ENCODE results near the gene TRAPPC12.
A peak's percentile ranks its signal among the peaks of the same experiment; 100 is the strongest.
"Not testable (repeated sequence)": the region's sequence is repeated elsewhere in the genome, so short reads cannot be mapped to it uniquely, and the experiment has no call there.

The TRAPPC12 gene

GRCh38 chr2:3433339-3433699 lies 53.8 kb downstream of the TRAPPC12 start:
- DNase-seq (ENCODE audit: low spot score): no peak

DNA sequence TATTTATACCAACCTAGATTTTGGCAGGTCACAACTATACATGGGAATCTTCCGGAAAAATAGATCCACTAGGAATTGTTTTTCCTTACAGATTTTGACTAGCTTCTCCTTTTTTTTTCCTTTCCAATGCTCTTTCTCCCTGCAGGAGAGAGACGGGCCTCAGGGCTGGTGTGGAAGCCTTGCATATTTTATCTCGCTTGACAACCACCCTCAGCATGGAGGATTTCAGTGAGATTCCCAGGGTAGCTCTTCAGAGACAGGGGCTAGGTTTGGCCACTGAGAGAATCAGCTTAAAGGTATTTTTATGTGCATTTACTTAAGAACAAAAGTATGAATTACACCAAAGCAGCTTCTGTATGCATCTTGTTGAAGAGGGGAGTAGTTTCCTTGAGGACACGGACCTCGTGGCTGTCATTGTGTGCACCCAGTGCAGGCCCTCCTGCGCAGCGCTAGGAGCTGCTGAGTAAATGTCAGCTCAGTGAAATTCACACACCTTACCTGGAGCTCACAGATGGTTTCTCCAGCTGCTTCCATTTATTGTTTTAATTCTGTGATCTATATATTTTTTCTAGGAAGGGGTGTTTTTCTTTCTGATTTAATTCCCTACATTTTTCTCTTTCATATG lies 54.4 kb downstream of the TRAPPC12 start:
- DNase-seq (ENCODE audit: low spot score): no peak

GRCh38 chr2:3434654-3435053 lies 55.2 kb downstream of the TRAPPC12 start:
- no peak for DNase-seq (ENCODE audit: low spot score)

DNA sequence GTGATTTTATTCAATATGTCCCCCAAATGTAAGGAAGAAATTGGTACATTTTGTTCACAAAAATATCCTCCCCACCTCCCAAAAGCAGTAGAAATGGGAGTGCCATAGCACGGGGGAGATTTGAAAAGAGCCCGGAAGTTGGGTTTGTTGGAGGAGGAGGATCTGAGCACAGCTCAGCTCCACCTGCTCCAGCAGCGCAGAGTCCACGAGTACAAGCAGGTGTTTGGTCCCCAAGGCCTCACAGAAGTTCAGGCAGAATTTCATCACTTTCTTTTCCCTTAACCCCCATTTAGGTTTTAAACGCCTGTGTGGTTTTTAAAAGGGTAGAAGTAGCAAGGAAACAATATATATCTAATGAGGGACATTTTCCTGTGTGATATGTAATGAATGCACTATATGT lies 56.0 kb downstream of the TRAPPC12 start:
- DNase-seq (ENCODE audit: low spot score): no peak

DNA sequence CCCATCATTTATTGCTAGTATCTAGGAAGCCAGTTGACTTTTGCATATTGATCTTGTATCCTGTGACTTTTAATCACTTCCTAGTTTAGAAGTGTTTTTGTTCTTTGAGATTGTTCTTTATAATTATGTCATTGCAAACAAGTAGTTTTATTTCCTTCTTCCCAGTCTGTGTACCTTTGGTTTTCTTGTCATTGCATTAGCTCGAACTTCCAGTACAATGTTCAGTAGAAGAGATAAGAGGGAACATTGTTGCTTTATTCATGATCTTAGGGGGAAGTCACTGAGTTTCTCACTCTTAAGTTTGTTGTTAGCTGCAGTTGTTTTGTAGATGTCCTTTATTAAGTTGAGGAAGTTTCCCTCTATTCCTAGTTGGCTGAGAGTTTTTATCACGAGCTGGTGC lies 61.0 kb downstream of the TRAPPC12 start:
- no peak for DNase-seq (ENCODE audit: low spot score)

- no peak for DNase-seq (ENCODE audit: low spot score)
These were observed 62.0 kb downstream of the TRAPPC12 start for GRCh38 chr2:3441465-3441864.

DNA sequence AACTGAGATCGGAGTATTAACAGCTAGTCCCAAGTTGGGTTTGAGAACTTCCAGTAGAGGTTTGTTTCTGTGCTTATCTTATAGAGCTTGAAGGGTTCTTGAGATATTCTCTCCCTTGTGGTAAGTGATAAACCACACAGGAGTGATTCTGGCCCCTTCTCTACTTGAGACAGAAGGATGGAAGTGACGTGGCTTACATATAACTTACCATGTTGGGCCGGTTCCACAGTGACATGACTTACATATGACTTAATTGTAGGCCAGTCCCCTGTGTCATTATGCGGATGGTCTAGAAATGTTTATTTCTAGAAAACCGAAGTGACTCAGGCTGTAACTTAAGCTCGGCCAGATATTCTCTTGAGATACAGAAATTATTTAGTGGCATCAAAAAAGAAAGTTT lies 62.7 kb downstream of the TRAPPC12 start:
- no peak for DNase-seq (ENCODE audit: low spot score)

GRCh38 chr2:3443083-3443482 lies 63.6 kb downstream of the TRAPPC12 start:
- no peak for DNase-seq (ENCODE audit: low spot score)

- DNase-seq (ENCODE audit: low spot score): no peak
These were observed 64.1 kb downstream of the TRAPPC12 start for GRCh38 chr2:3443506-3444084.

DNA sequence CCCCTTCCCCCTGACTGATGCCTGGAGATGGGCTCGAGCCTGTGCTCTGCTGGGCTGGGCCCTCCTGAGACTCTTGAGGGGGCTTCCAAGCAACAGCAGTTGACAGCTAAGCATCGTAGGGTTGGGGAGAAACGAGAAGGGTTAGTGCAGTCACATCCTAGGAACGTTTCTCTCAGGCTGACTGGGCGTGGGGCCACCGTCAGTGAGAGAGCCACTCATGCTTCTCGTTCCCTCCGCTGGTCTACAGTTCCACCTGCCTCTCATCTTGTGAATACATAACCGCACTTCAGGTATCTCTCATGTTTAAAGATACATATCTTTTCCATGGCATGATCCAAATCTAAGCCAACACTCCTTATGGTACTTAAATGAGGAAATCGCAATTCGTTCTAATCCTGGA lies 66.4 kb downstream of the TRAPPC12 start:
- no peak for DNase-seq (ENCODE audit: low spot score)

DNA sequence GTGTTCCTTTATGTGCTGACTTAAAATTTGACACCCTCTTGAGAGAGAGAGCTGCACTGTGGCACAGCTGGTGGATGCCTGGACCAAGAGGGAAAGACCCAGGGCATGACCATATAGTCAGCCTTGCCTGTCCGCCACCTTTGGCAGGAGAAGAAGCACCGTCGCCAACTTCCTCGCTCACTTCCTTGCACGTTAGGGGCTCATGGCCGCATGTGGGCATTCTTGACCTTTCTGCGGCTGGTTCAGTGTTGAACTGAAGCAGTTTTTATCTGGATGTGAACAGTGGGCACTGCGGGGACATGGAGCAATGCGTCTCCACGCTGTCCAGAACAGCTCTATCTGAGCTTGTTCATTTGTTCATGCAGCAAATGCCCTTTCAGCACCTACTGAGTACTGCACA lies 66.9 kb downstream of the TRAPPC12 start:
- DNase-seq (ENCODE audit: low spot score): no peak

DNA sequence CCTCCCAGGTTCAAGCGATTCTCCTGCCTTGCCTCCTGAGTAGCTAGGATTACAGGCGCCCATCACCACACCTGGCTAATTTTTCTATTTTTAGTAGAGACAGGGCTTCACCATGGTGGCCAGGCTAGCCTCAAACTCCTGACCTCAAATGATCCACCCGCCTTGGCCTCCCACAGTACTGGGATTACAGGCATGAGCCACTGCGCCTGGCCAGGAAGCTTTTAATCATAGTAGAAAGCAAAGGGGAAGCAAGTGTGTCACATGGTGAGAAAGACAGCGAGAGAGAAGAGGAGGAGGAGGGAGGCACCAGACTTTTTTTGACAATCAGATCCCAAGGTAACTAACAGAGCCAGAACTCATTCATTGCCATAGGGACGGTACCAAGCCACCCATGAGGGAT lies 67.7 kb downstream of the TRAPPC12 start:
- DNase-seq (ENCODE audit: low spot score): not testable (repeated sequence)

DNA sequence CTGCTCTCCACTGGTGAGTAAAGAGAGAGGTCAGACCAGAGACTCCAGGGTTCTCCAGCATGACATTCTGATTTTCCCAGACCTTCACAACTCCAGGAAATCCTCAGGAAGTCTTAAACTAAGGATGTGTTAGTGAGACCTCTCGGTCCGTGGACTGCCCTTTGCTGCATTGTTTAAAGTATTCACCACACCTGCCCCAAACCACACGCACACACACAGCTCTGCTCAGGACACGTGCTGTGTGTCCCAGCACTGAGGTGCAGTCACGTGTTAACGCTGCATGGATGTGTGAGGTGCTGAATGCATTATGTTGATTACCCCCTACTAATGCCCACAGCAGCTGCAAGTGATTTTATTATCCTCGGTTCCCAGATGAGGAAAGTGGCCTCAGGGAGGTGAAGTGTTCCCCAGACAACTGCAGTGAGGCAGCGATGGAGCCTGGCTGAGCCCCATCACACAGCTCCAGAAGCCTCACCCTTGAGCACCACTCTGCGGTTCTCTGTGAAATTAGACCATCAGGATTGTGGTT lies 68.4 kb downstream of the TRAPPC12 start:
- no peak for DNase-seq (ENCODE audit: low spot score)

GRCh38 chr2:3448441-3448911 lies 69.0 kb downstream of the TRAPPC12 start:
- DNase-seq (ENCODE audit: low spot score): not testable (repeated sequence)

DNA sequence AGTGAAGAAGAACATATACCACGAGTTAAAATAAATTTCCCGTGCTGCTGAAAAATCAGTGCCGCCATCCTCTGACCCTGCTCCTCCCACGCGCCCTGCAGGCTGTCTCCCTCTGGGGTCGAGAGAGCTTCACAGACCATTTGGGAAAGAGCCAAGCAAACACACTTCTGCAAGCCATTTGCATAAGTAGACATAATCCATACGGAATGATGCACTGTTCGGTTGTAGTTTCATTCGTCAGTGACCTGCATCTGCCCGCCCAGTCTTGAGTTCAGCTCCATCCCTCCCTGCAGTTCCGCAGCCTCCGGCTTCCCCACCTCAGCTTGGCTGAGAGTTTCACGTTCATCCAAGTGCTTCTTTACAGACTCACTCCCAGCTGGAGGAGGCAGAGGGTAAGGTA lies 69.6 kb downstream of the TRAPPC12 start:
- DNase-seq (ENCODE audit: low spot score): no peak

DNA sequence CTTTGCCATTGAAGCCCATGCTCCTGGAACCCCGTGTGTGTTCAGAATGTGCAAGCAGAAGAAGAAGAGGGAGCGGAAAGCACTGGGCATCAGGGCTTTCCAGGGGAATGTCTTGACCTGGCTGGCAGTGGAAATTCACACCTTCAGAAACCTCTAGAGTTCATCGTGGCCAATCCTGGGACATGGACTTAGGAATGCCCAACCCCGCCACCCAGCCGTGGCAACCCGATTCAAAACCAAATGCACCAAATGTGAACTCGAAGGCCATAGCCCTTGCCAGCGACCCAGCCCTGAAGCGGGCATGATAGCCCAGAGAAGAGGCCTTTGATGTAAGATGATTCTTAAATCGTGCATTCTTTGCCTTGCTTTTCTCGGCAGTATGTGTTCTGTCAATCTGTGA lies 70.4 kb downstream of the TRAPPC12 start:
- DNase-seq (ENCODE audit: low spot score): no peak

GRCh38 chr2:3450385-3451010 lies 71.0 kb downstream of the TRAPPC12 start:
- DNase-seq (ENCODE audit: low spot score): no peak

- DNase-seq (ENCODE audit: low spot score): no peak
These were observed 71.7 kb downstream of the TRAPPC12 start for GRCh38 chr2:3451169-3451568.

DNA sequence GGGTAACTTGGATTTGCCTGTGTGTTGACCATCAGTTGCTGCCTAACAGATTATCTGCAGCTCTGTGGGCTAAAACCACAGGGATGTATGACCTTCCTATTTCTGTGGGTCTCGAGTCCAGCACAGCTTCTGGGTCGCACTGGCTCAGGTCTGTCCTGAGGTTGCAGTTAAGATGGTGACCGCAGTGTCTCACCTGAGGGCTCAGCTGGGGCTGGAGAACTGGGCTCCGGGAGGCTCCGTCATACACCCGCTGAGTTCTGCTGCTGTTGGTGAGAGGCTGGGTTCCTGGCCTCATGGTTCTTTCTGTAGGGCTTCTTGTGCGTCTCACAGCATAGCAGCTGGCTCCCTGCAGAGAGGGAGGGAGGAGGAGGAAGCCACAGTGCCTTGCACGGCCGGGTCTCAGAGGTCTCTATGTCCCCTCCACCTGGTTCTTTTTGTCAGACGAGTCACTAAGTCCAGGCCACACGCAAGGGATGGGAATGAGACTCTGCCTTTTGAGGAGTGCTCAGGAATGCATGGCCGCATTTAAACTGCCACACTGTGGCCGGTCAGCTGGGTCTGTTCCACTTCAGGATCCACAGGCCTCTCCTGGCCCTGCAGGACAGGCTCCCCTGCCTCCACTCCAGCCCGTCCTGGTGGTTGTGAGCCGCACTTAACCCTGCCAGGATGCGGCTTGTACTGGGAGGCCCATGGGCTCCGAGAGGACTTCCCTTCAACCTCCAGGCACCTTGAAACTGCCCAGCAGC lies 72.6 kb downstream of the TRAPPC12 start:
- DNase-seq (ENCODE audit: low spot score): peak; percentile 9

- no peak for DNase-seq (ENCODE audit: low spot score)
These were observed 73.9 kb downstream of the TRAPPC12 start for GRCh38 chr2:3453190-3453999.

DNA sequence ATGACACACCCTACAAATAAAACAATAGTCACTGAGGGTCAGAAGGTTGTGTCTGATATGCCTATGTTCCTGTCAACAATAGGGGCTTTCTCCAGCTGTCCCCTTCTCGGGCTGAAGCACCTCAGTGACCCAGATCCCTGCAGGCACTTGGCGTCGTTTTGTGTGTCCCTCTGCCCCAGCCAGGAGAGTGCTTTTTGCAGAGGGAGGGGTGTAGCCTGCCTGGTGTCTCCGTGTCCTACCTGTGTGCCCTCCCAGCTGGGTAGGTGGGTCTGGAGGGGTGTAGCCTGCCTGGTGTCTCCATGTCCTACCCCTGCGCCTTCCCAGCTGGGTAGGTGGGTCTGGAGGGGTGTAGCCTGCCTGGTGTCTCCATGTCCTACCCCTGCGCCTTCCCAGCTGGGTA lies 74.5 kb downstream of the TRAPPC12 start:
- DNase-seq (ENCODE audit: low spot score): not testable (repeated sequence)

- DNase-seq (ENCODE audit: low spot score): no peak
These were observed 75.3 kb downstream of the TRAPPC12 start for GRCh38 chr2:3454802-3455201.

Measured in kidney tubule cell (primary cell).